Astrocyte of the spinal cord (primary cell): ENCODE measurements around the gene NYNRIN.
"Not testable (repeated sequence)": the region's sequence is repeated elsewhere in the genome, so short reads cannot be mapped to it uniquely, and the experiment has no call there.

Experiments used
- DNase-seq: peaks from one replicate; pipeline ENCODE4 v3.0.0; 2011; ENCODE audit warnings: low read depth, low spot score
- H3K4me3 ChIP-seq: 2 replicates; pipeline ENCODE4 v1.5.1; 2011; ENCODE audit warnings: low read depth, mild to moderate bottlenecking, low read length, moderate library complexity
- CTCF ChIP-seq: IDR thresholded peaks from 2 replicates; pipeline ENCODE4 v1.5.1; 2012; ENCODE audit warnings: low read depth, mild to moderate bottlenecking, low read length, inconsistent platforms
- in situ Hi-C: cut with HindIII; loops from 2 replicates; pipeline ENCODE4 v1.10.0; 2017; ENCODE audit warnings: low sequenced_read_pairs

Gene NYNRIN

GRCh38 chr14:24384169-24384568 lies 14.6 kb upstream of the NYNRIN start:
- no peak for TF ChIP-seq CTCF
- no peak overlapping the region for H3K4me3 ChIP-seq
- no peak for DNase-seq
- in situ Hi-C loops = no loop called here

GRCh38 chr14:24385524-24385923 lies 13.3 kb upstream of the NYNRIN start:
- H3K4me3 ChIP-seq = no peak overlapping the region
- no peak for DNase-seq
- in situ Hi-C loops = no loop called here
- TF ChIP-seq CTCF = no peak

GRCh38 chr14:24387009-24387345 lies 11.8 kb upstream of the NYNRIN start:
- in situ Hi-C loops = no loop called here
- DNase-seq = no peak
- TF ChIP-seq CTCF = no peak
- no peak overlapping the region for H3K4me3 ChIP-seq

- DNase-seq, in situ Hi-C loops: not testable (repeated sequence)
Measured at GRCh38 chr14:24387579-24387978, 11.2 kb upstream of the NYNRIN start.

GRCh38 chr14:24388474-24389179 lies 10.2 kb upstream of the NYNRIN start:
- no peak overlapping the region for H3K4me3 ChIP-seq
- DNase-seq = no peak
- in situ Hi-C loops = no loop called here
- no peak for TF ChIP-seq CTCF

More at GRCh38 chr14:24387579-24387978, 11.2 kb upstream of the NYNRIN start:
- not testable (repeated sequence) for H3K4me3 ChIP-seq

- DNase-seq = no peak
- TF ChIP-seq CTCF = no peak
- no peak overlapping the region for H3K4me3 ChIP-seq
- in situ Hi-C loops = no loop called here
Measured at GRCh38 chr14:24389226-24389848, 9.5 kb upstream of the NYNRIN start.

GRCh38 chr14:24390701-24391468 lies 7.9 kb upstream of the NYNRIN start:
- no peak for TF ChIP-seq CTCF
- no peak for DNase-seq
- in situ Hi-C loops = no loop called here
- no peak overlapping the region for H3K4me3 ChIP-seq
